ENCODE results near the gene PTPN7. TPM values are rescaled to one million over a fixed set of nuclear protein-coding genes. Genes with fewer than 3 reads are reported as not detected.

PTPN7 gene
- total and polyA plus RNA-seq, 4 donors, result 0.75 to 7.0 (median 1.7) TPM

DNA sequence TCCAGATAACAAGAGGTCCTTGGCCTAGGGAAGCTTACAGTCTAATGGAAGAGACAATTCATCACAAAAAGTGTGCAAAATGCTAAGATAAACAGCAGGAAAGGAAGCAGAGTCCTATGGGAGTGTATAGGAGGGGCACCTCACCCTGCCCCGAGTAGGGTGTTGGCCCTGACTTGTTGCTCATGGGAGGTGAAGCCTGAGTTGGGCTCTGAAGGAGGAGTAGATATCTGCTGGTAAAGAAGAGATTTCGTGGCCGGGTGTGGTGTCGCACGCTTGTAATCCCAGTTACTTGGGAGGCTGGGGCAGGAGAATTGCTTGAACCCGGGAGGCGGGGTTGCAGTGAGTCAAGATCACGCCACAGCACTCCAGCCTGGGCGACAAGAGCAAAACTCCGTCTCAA is 56.3 kb downstream of the PTPN7 start:
- no peaks in the 10 kb centered on the region for H3K36me3 ChIP-seq (ENCODE audit: control insufficient read depth in 4 of 4, insufficient read depth in 3 of 4, low read depth in 1 of 4, low read length in 3 of 4)
- no peak overlapping the region for H3K9ac ChIP-seq (ENCODE audit: low read depth in 1 of 2, low read length in 2 of 2)
- peaks cover 14 to 25% (median 17%) of the 10 kb centered on the region in 4 donors for H3K4me1 ChIP-seq (ENCODE audit: control insufficient read depth in 4 of 4, insufficient read depth in 4 of 4, low read length in 3 of 4)
- H3K4me3 ChIP-seq (ENCODE audit: low read depth in 1 of 3, low read length in 3 of 3), result no peak overlapping the region
- H3K9me3 ChIP-seq (ENCODE audit: control insufficient read depth in 4 of 4, low read length in 3 of 4), result no peaks in the 10 kb centered on the region
- no peak for DNase-seq (ENCODE audit: low spot score)
- no peak for TF ChIP-seq GABPA (IDR thresholded peaks at IDR 0.05 in 1 of 2, conservative IDR thresholded peaks at IDR 0.05 in 1 of 2)
- no peak for TF ChIP-seq YY1 (IDR thresholded peaks at IDR 0.05)
- TF ChIP-seq RAD21 (IDR thresholded peaks at IDR 0.05), result no peak
- no peak for TF ChIP-seq NR2F2 (IDR thresholded peaks at IDR 0.05)
- no peak for TF ChIP-seq FOXA2 (IDR thresholded peaks at IDR 0.05)
- no peak for TF ChIP-seq HNF4A (conservative IDR thresholded peaks at IDR 0.05)
- TF ChIP-seq CTCF (IDR thresholded peaks at IDR 0.05; ENCODE audit: low read depth, low read length, missing input control), result no peak
- TF ChIP-seq MAX (IDR thresholded peaks at IDR 0.05), result no peak
- TF ChIP-seq EGR1 (IDR thresholded peaks at IDR 0.05; ENCODE audit: low read depth in 2 of 2), result no peak
- no peak overlapping the region for H3K27ac ChIP-seq (ENCODE audit: low read depth in 1 of 2, low read length in 2 of 2)
- WGBS, result 91% methylated on average over 10 of the region's 10 CpGs
- no peaks in the 10 kb centered on the region for H3K27me3 ChIP-seq (ENCODE audit: control insufficient read depth in 4 of 4, insufficient read depth in 4 of 4, low read length in 3 of 4)

DNA sequence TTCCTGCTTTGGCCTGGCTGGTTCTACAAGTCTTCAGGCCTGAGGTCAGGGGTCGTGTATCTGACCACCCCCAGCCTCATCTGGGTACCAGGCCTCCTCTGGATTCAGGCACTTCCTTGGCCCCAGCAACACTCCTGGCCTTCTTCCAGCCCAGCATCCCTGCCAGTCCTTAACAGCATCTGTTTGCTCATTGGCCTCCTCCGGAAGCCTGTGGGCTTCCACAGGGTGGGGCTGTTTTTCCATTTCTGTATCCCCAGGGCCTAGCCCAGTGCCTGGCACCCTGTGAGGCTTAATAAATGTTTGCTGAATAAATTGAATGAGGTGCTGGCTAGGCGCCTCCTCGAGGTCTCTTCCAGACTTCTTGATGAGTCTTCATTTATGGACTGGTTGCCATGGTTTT is 59.2 kb downstream of the PTPN7 start:
- no peak overlapping the region for H3K4me3 ChIP-seq (ENCODE audit: low read depth in 1 of 3, low read length in 3 of 3)
- no peaks in the 10 kb centered on the region for H3K9me3 ChIP-seq (ENCODE audit: control insufficient read depth in 4 of 4, low read length in 3 of 4)
- H3K9ac ChIP-seq (ENCODE audit: low read depth in 1 of 2, low read length in 2 of 2), result no peak overlapping the region
- 65% methylated on average over 4 of the region's 4 CpGs for WGBS
- DNase-seq (ENCODE audit: low spot score), result no peak
- no peak for TF ChIP-seq FOXA2 (IDR thresholded peaks at IDR 0.05)
- TF ChIP-seq, protein P1, sequence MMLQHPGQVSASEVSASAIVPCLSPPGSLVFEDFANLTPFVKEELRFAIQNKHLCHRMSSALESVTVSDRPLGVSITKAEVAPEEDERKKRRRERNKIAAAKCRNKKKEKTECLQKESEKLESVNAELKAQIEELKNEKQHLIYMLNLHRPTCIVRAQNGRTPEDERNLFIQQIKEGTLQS (IDR thresholded peaks at IDR 0.05), result no peak
- no peak for TF ChIP-seq RAD21 (IDR thresholded peaks at IDR 0.05)
- TF ChIP-seq TAF1 (conservative IDR thresholded peaks at IDR 0.05), result no peak
- no peak for TF ChIP-seq HNF4A (conservative IDR thresholded peaks at IDR 0.05)
- TF ChIP-seq GABPA (IDR thresholded peaks at IDR 0.05 in 1 of 2, conservative IDR thresholded peaks at IDR 0.05 in 1 of 2), result no peak
- TF ChIP-seq MAX (IDR thresholded peaks at IDR 0.05), result no peak
- TF ChIP-seq JUND (IDR thresholded peaks at IDR 0.05), result no peak
- no peak for TF ChIP-seq FOXA1 (IDR thresholded peaks at IDR 0.05)
- no peak for TF ChIP-seq REST (IDR thresholded peaks at IDR 0.05)
- no peak for TF ChIP-seq NR2F2 (IDR thresholded peaks at IDR 0.05)
- no peak for TF ChIP-seq SP1 (IDR thresholded peaks at IDR 0.05)
- no peak for TF ChIP-seq HNF4G (IDR thresholded peaks at IDR 0.05)
- TF ChIP-seq, protein P2, sequence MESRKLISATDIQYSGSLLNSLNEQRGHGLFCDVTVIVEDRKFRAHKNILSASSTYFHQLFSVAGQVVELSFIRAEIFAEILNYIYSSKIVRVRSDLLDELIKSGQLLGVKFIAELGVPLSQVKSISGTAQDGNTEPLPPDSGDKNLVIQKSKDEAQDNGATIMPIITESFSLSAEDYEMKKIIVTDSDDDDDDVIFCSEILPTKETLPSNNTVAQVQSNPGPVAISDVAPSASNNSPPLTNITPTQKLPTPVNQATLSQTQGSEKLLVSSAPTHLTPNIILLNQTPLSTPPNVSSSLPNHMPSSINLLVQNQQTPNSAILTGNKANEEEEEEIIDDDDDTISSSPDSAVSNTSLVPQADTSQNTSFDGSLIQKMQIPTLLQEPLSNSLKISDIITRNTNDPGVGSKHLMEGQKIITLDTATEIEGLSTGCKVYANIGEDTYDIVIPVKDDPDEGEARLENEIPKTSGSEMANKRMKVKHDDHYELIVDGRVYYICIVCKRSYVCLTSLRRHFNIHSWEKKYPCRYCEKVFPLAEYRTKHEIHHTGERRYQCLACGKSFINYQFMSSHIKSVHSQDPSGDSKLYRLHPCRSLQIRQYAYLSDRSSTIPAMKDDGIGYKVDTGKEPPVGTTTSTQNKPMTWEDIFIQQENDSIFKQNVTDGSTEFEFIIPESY (IDR thresholded peaks at IDR 0.05), result no peak
- TF ChIP-seq EGR1 (IDR thresholded peaks at IDR 0.05; ENCODE audit: low read depth in 2 of 2), result no peak
- no peaks in the 10 kb centered on the region for H3K36me3 ChIP-seq (ENCODE audit: control insufficient read depth in 4 of 4, insufficient read depth in 3 of 4, low read depth in 1 of 4, low read length in 3 of 4)
- no peak overlapping the region for H3K27ac ChIP-seq (ENCODE audit: low read depth in 1 of 2, low read length in 2 of 2)
- no peaks in the 10 kb centered on the region for H3K27me3 ChIP-seq (ENCODE audit: control insufficient read depth in 4 of 4, insufficient read depth in 4 of 4, low read length in 3 of 4)
- no peaks in the 10 kb centered on the region for H3K4me1 ChIP-seq (ENCODE audit: control insufficient read depth in 4 of 4, insufficient read depth in 4 of 4, low read length in 3 of 4)

Data from liver (tissue), 9 donors.